Naive thymus-derived CD4-positive, alpha-beta T cell (primary cell): ENCODE measurements around the gene RWDD2A. TPM values are rescaled to one million over a fixed set of nuclear protein-coding genes. Genes with fewer than 3 reads are reported as not detected.

ENCODE experiments used
- ATAC-seq: fragments of 150-1000 bp; cut with Tn5 transposase; 2 replicates; pipeline ENCODE4 v1.10.0; 2021; ENCODE audit warnings: mild to moderate bottlenecking, moderate library complexity
- CTCF ChIA-PET: fragments of 350-600 bp; sonication (Branson Sonifier 250); formaldehyde crosslinking; loops from one replicate; lab custom pipeline; 2021; ENCODE audit warnings: antibody characterized with exemption; lab: Charles Lee
- POLR2A ChIA-PET: fragments of 350-600 bp; sonication (Branson Sonifier 250); formaldehyde crosslinking; loops from one replicate; lab custom pipeline; 2021; ENCODE audit warnings: antibody characterized with exemption, inconsistent platforms; lab: Charles Lee
- DNase-seq, 9 donors: peaks; one replicate each; pipeline versions ENCODE4 v3.0.0 to v3.0.0-alpha.2; 2020 to 2022; ENCODE audit warnings: mixed read lengths in 1 of 9
- H3K27ac ChIP-seq: one replicate; pipeline ENCODE4 v1.7.0; 2013; ENCODE audit warnings: mild to moderate bottlenecking, low read depth, low read length, moderate library complexity
- H3K27me3 ChIP-seq, 2 donors: one replicate each; pipeline ENCODE4 v1.7.0; 2013; ENCODE audit warnings: low read length in 2 of 2, mild to moderate bottlenecking in 2 of 2, moderate library complexity in 2 of 2; ENCODE audit not compliant: control insufficient read depth in 2 of 2, insufficient read depth in 2 of 2
- H3K36me3 ChIP-seq, 3 experiments: 1 replicate in 2 of 3; 2 replicates in 1 of 3; pipeline ENCODE4 v1.7.0; 2013; ENCODE audit warnings: low read length in 3 of 3, mild to moderate bottlenecking in 3 of 3, moderate library complexity in 1 of 3; ENCODE audit not compliant: insufficient read depth in 3 of 3, control insufficient read depth in 2 of 3
- H3K4me1 ChIP-seq, 2 donors: one replicate each; pipeline ENCODE4 v1.7.0; 2013; ENCODE audit warnings: low read length in 2 of 2, mild to moderate bottlenecking in 2 of 2, moderate library complexity in 1 of 2; ENCODE audit not compliant: control insufficient read depth in 2 of 2, insufficient read depth in 2 of 2
- H3K4me3 ChIP-seq: 2 replicates; pipeline ENCODE4 v1.7.0; 2013; ENCODE audit warnings: mild to moderate bottlenecking, low read length
- H3K9me3 ChIP-seq, 3 experiments: 1 replicate in 2 of 3; 2 replicates in 1 of 3; pipeline ENCODE4 v1.7.0; 2013; ENCODE audit warnings: low read length in 3 of 3; ENCODE audit not compliant: control insufficient read depth in 2 of 3
- H3K27ac Mint-ChIP-seq, 9 donors: one replicate each; pipeline ENCODE4 v1.8.0; 2020 to 2022; ENCODE audit warnings: mixed read lengths in 9 of 9, mild to moderate bottlenecking in 8 of 9, moderate library complexity in 5 of 9, inconsistent platforms in 2 of 9
- H3K27me3 Mint-ChIP-seq, 5 donors: one replicate each; pipeline ENCODE4 v1.8.0; 2021 to 2022; ENCODE audit warnings: mixed read lengths in 5 of 5, mild to moderate bottlenecking in 1 of 5
- H3K36me3 Mint-ChIP-seq, 5 donors: one replicate each; pipeline ENCODE4 v1.8.0; 2020 to 2022; ENCODE audit warnings: mixed read lengths in 5 of 5, mild to moderate bottlenecking in 3 of 5, inconsistent platforms in 1 of 5
- H3K4me1 Mint-ChIP-seq, 7 donors: one replicate each; pipeline ENCODE4 v1.8.0; 2020 to 2022; ENCODE audit warnings: mixed read lengths in 7 of 7, mild to moderate bottlenecking in 3 of 7, inconsistent platforms in 1 of 7
- H3K4me3 Mint-ChIP-seq, 10 donors: one replicate each; pipeline ENCODE4 v1.8.0; 2020 to 2022; ENCODE audit warnings: mild to moderate bottlenecking in 10 of 10, mixed read lengths in 10 of 10, moderate library complexity in 6 of 10, inconsistent platforms in 2 of 10
- H3K9me3 Mint-ChIP-seq, 11 donors: one replicate each; pipeline ENCODE4 v1.8.0; 2020 to 2022; ENCODE audit warnings: mixed read lengths in 11 of 11, mild to moderate bottlenecking in 4 of 11, inconsistent platforms in 1 of 11, moderate library complexity in 1 of 11
- intact Hi-C, 2 donors: fragments of 100-400 bp; cut with micrococcal nuclease; formaldehyde crosslinking; loops; one replicate each; pipeline ENCODE4 v1.15.1; 2023
- polyA plus RNA-seq, 2 donors: library from polyadenylated mRNA; unstranded; fragments of 300-500 nt; fragmentation: Illumina TruSeq; gene quantifications; one replicate each; pipeline ENCODE4 v1.2.3, GENCODE V29; 2021
- total RNA-seq, 6 experiments: library from RNA in 5 of 6; stranded (reverse) in 5 of 6; gene quantifications; 1 replicate in 5 of 6; 2 replicates in 1 of 6; pipeline ENCODE4 v1.2.3 and lab custom pipeline; 2021 to 2026

The RWDD2A gene
- total and polyA plus RNA-seq, 7 experiments from 2014 or later, result 1.8 to 6.4 (median 3.2) TPM

DNA sequence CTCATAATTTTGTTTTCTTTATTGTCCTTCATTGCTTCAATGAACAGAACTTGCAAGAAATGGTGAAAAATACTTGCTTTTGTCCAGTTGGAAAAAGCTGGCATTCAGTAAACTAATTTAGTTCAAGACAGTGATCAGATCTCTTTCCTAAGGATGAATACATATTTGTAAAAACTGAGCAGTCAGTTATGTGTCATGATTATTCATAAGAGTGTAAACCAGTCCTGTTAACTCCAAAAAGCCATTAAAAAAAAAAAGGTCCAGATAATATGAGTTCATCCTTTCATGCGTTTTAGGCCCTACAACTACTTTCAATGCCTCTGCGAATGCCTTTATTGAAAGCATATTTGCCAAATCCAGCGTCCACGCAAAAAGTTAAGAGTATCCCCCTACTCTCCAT is 701 bp upstream of the RWDD2A start:
- peak overlapping the region; percentile 92 to 99 (median 98) for H3K4me3 Mint-ChIP-seq
- POLR2A ChIA-PET, result interaction anchor here (0.7 kb wide), 1 partner anchor 25 kb away, joined by 3 read pairs; no protein-coding TSS in a partner anchor
- peaks cover 0 to 6% (median 0%) of the 10 kb centered on the region in 5 donors for H3K27me3 Mint-ChIP-seq
- Histone ChIP-seq H3K9me3 (no peaks in the 10 kb centered on the region), H3K36me3 (peaks cover 0 to 13% (median 0%) of the 10 kb centered on the region in 3 experiments), H3K27me3 (no peaks in the 10 kb centered on the region), H3K27ac (peak overlapping the region; percentile 91), H3K4me1 (peaks cover 5 to 12% of the 10 kb centered on the region in 2 donors), H3K4me3 (peak overlapping the region; percentile 93)
- H3K27ac Mint-ChIP-seq, result peak overlapping the region; percentile 89 to 99 (median 97)
- intact Hi-C loops, result loop anchor here (2.0 to 10.0 kb wide), 8 partner anchors 18 to 1440 kb away; partner anchors contain the start of genes CYB5R4 (in 2 of the 2), TENT5A (in 2 of the 2), CEP162 (in 1 of the 2) and IBTK (in 1 of the 2)
- ATAC-seq, result no peak
- no peaks in the 10 kb centered on the region for H3K9me3 Mint-ChIP-seq
- CTCF ChIA-PET, result no interaction called here
- peaks cover 24 to 69% (median 63%) of the 10 kb centered on the region in 7 donors for H3K4me1 Mint-ChIP-seq
- peaks cover 0 to 18% (median 4%) of the 10 kb centered on the region in 5 donors for H3K36me3 Mint-ChIP-seq
- peak in 2 of 9 donors; percentile 6 to 8 for DNase-seq

DNA sequence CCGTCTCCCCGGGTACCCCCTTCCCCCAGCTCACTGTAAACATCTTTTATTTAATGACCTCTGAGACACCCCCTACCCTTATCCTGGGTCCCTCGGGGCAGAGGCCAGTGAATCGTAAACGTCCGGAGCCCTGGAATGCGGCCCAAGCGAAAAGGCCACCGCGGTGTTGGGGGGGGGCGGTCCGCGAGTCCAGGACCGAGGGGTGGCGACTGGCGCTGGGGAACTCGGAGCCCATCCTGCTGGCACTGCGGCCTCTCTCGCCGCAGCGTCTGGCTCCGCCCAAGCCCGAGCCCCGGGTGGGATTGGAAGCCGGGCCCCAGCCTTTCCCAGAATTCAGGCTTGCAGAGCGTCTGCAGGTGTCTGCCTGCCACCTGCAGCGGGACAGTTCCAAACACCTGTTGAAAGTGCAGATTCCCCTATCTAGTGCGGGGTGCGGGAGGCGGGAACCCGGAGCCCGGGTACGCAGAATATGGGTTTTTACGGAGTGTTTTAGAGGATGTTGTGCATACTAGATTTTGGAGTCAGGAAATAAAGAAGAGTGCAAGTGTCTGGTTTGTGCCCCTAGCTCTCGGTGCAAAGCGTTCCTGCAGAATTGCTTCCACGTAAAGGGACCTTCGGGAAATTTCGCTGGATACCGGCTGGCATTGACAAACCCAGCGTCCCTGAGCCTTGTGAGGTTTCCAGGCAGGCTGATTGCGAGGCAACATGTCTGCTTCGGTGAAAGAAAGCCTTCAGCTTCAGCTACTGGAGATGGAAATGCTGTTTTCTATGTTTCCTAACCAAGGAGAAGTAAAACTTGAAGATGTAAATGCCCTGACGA is 800 bp downstream of the RWDD2A start:
- H3K36me3 Mint-ChIP-seq, result peaks cover 0 to 15% (median 4%) of the 10 kb centered on the region in 5 donors
- intact Hi-C loops, result loop anchor here (1.0 to 10.0 kb wide), 12 partner anchors 19 to 1442 kb away; partner anchors contain the start of genes CEP162 (in 2 of the 2), CYB5R4 (in 2 of the 2), DOP1A (in 2 of the 2) and IBTK (in 2 of the 2)
- peaks cover 24 to 61% (median 54%) of the 10 kb centered on the region in 7 donors for H3K4me1 Mint-ChIP-seq
- Histone ChIP-seq H3K4me1 (peaks cover 5 to 12% of the 10 kb centered on the region in 2 donors), H3K36me3 (peaks cover 0 to 10% (median 0%) of the 10 kb centered on the region in 3 experiments), H3K27ac (peak overlapping the region; percentile 91), H3K27me3 (no peaks in the 10 kb centered on the region), H3K4me3 (peak overlapping the region; percentile 93), H3K9me3 (no peaks in the 10 kb centered on the region)
- CTCF ChIA-PET, result interaction anchor here (0.7 to 3.0 kb wide), 3 partner anchors 21 to 128 kb away, joined by 3 to 9 read pairs (median 3); partner anchors contain the start of gene UBE3D
- H3K4me3 Mint-ChIP-seq, result peak overlapping the region; percentile 80 to 99 (median 97)
- POLR2A ChIA-PET, result interaction anchor here (1.3 to 2.1 kb wide), 2 partner anchors 21 to 127 kb away, joined by 4 to 12 read pairs; partner anchors contain the start of gene DOP1A
- H3K9me3 Mint-ChIP-seq, result no peaks in the 10 kb centered on the region
- ATAC-seq (no peak), DNase-seq (peak in 8 of 9 donors; percentile 6 to 27 (median 22))
- peak overlapping the region in 7 of 9 donors; percentile 7 to 79 (median 43) for H3K27ac Mint-ChIP-seq
- peaks cover 0 to 6% (median 0%) of the 10 kb centered on the region in 5 donors for H3K27me3 Mint-ChIP-seq

DNA sequence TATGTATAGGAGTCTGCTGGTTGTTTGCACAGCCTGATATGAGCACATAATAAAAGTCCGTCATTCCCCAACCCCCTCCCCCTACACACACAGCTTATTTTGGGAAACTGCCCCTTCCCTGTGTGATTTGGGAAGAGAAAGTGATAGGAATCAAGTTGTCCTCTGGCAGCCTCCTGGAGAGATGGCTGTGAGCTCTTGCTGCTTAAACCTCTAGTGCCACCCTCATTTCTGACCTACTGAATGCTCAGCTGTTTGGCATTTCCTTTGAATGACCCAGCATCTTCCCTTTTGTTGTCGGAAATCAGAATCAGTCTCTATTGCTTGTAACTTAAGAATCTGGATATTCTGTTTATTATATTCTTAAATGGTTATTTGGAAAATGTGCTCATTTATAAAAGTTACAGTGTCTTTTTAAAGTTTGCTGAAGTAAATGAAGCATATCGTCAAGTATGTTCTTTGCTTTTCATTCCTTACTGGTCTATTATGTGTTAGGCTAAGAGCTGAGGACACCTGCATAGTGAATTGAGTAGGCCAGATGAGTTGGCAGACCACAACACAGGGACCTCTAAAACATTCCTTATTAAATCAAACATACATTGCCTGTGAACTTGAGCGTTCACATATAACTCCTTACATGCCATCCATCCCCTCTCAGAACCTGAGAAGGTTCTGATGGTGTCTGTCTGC is 5.5 kb downstream of the RWDD2A start:
- ChIA-PET POLR2A (no interaction called here), CTCF (interaction anchor here (0.9 to 1.4 kb wide), 3 partner anchors 9 to 133 kb away, joined by 3 to 4 read pairs (median 3); partner anchors contain the start of gene UBE3D)
- H3K9me3 Mint-ChIP-seq, result no peaks in the 10 kb centered on the region
- H3K27me3 Mint-ChIP-seq, result peaks cover 0 to 6% (median 0%) of the 10 kb centered on the region in 5 donors
- H3K36me3 Mint-ChIP-seq, result peaks cover 0 to 11% (median 1%) of the 10 kb centered on the region in 5 donors
- H3K4me3 ChIP-seq, result no peak overlapping the region
- no peak for ATAC-seq
- no peaks in the 10 kb centered on the region for H3K9me3 ChIP-seq
- no peak overlapping the region for H3K27ac ChIP-seq
- H3K36me3 ChIP-seq, result peaks cover 0 to under 1% (median 0%) of the 10 kb centered on the region in 3 experiments
- peaks cover 0 to 7% of the 10 kb centered on the region in 2 donors for H3K4me1 ChIP-seq
- DNase-seq, result no peak
- H3K4me1 Mint-ChIP-seq, result peaks cover 7 to 24% (median 18%) of the 10 kb centered on the region in 7 donors
- H3K27ac Mint-ChIP-seq, result peak overlapping the region in 1 of 9 donors; percentile 41
- H3K27me3 ChIP-seq, result no peaks in the 10 kb centered on the region
- no peak overlapping the region for H3K4me3 Mint-ChIP-seq
- intact Hi-C loops, result loop anchor here in 1 of 2 donors (10.0 kb wide), 1 partner anchor 1026 kb away; the partner anchor contains the start of gene CEP162

DNA sequence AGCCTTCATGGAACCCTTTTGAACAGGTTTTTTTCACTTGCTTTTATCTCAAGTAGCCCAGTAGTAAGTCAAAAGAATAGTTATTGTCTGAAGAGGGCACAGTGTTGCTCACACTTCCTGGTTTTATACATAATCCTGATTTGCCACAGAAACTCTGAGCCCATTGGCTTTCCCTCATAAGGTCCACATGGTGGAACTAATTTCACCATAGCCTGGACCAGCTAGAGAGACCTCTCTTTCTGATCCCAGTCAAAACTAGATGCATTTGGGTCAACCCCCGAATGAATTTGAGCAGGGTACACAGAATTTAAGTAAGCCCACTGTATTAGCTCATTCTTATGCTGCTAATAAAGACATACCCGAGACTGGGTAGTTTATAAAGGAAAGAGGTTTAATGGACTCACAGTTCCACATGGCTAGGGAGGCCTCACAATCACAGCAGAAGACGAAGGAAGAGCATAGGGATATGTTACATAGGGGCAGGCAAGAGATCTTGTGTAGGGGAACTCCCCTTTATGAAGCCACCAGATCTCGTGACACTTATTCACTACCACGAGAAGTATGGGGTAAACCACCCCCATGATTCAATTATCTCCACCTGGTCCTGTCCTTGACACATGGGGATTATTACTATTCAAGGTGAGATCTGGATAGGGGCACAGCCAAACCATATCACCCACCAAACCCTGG is 6.2 kb downstream of the RWDD2A start:
- no peak overlapping the region for H3K4me3 Mint-ChIP-seq
- H3K4me3 ChIP-seq, result no peak overlapping the region
- DNase-seq (no peak), ATAC-seq (no peak)
- no peaks in the 10 kb centered on the region for H3K9me3 Mint-ChIP-seq
- no peaks in the 10 kb centered on the region for H3K36me3 ChIP-seq
- peaks cover 2 to 19% (median 15%) of the 10 kb centered on the region in 7 donors for H3K4me1 Mint-ChIP-seq
- H3K27ac Mint-ChIP-seq, result no peak overlapping the region
- no peaks in the 10 kb centered on the region for H3K27me3 ChIP-seq
- H3K9me3 ChIP-seq, result no peaks in the 10 kb centered on the region
- peaks cover 0 to 11% (median 1%) of the 10 kb centered on the region in 5 donors for H3K36me3 Mint-ChIP-seq
- peaks cover 0 to 2% (median 0%) of the 10 kb centered on the region in 5 donors for H3K27me3 Mint-ChIP-seq
- H3K27ac ChIP-seq, result no peak overlapping the region
- CTCF ChIA-PET, result interaction anchor here (1.4 kb wide), 2 partner anchors 10 to 133 kb away, joined by 3 to 4 read pairs; partner anchors contain the start of gene UBE3D
- H3K4me1 ChIP-seq, result peaks cover 0 to 2% of the 10 kb centered on the region in 2 donors
- intact Hi-C loops, result loop anchor here in 1 of 2 donors (10.0 kb wide), 1 partner anchor 1025 kb away; the partner anchor contains the start of gene CEP162
- POLR2A ChIA-PET, result no interaction called here

DNA sequence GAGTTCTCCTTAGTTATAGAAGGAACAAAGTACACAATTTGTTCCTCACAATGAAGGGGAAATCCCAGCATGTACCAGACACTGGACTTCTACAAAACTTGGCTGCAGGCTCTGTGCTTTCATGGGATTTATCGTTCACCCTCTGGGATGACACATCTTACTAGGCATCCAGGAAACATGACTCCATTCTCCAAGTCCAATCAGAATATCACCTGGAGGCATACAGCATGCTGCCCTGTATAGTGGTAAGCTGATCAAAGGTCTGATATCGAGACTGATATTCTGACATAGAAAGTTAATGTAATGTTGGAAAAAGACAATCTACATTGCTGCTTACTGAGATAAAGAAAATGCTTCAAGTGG is 6.7 kb downstream of the RWDD2A start:
- H3K9me3 ChIP-seq, result no peaks in the 10 kb centered on the region

More for the DNA sequence above, 6.7 kb downstream of the RWDD2A start:
- Histone ChIP-seq H3K4me1 (no peaks in the 10 kb centered on the region), H3K4me3 (no peak overlapping the region), H3K36me3 (no peaks in the 10 kb centered on the region), H3K27ac (no peak overlapping the region), H3K27me3 (no peaks in the 10 kb centered on the region)
- Mint-ChIP-seq H3K9me3 (no peaks in the 10 kb centered on the region), H3K27ac (no peak overlapping the region), H3K36me3 (peaks cover 0 to 11% (median 1%) of the 10 kb centered on the region in 5 donors), H3K4me1 (peaks cover 0 to 14% (median 9%) of the 10 kb centered on the region in 7 donors), H3K4me3 (no peak overlapping the region), H3K27me3 (no peaks in the 10 kb centered on the region)
- no peak for ATAC-seq
- POLR2A ChIA-PET, result no interaction called here
- CTCF ChIA-PET, result interaction anchor here (1.4 kb wide), 1 partner anchor 10 kb away, joined by 3 read pairs; no protein-coding TSS in a partner anchor
- intact Hi-C loops, result loop anchor here in 1 of 2 donors (10.0 kb wide), 1 partner anchor 1025 kb away; the partner anchor contains the start of gene CEP162
- no peak for DNase-seq
